Gastrocnemius medialis (tissue), 4 donors: ENCODE data around the gene DDIT4.

Source experiments
- POLR2A ChIP-seq, 2 donors: fragments of 450-650 bp; IDR thresholded peaks; one replicate each; pipeline ENCODE4 v1.6.1; 2017; ENCODE audit warnings: antibody characterized with exemption in 2 of 2, mild to moderate bottlenecking in 2 of 2, moderate library complexity in 2 of 2
- TF ChIP-seq, protein P1 (sequence below), 5 experiments: fragments of 450-650 bp in 3 of 5; fragments of 200-600 bp in 2 of 5; sonication (generic) in 2 of 5; IDR thresholded peaks in 4 of 5; conservative IDR thresholded peaks in 1 of 5; 1 replicate in 4 of 5; 2 replicates in 1 of 5; pipeline ENCODE4 v1.5.1; 2016 to 2019; ENCODE audit warnings: antibody characterized with exemption in 5 of 5, mild to moderate bottlenecking in 3 of 5, moderate library complexity in 3 of 5

DNA sequence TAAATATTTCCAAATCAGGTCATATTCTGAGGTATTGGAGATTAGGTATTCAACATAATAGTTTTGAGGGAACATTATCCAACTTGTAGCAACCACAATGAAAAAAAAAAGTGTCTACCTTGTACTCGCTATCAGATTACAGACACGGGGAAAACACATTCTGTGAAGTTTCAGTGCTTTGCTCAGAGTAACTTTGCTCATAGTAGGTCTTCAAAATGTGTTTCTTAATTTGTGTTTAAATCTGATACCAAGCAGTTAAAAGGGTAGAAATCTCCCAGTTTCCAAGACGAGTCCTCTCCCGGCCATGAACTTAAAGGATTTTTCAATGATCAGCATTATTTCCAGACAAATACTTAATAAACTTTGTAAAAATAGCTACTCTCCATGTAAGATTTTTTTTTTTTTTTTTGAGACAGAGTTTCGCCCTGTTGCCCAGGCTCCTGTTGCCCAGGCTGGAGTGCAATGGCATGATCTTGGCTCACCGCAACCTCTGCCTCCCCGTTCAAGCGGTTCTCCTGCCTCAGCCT is 39.2 kb downstream of the DDIT4 start:
- no peak for TF ChIP-seq POLR2A (IDR thresholded peaks at IDR 0.05)
- TF ChIP-seq, protein P1, sequence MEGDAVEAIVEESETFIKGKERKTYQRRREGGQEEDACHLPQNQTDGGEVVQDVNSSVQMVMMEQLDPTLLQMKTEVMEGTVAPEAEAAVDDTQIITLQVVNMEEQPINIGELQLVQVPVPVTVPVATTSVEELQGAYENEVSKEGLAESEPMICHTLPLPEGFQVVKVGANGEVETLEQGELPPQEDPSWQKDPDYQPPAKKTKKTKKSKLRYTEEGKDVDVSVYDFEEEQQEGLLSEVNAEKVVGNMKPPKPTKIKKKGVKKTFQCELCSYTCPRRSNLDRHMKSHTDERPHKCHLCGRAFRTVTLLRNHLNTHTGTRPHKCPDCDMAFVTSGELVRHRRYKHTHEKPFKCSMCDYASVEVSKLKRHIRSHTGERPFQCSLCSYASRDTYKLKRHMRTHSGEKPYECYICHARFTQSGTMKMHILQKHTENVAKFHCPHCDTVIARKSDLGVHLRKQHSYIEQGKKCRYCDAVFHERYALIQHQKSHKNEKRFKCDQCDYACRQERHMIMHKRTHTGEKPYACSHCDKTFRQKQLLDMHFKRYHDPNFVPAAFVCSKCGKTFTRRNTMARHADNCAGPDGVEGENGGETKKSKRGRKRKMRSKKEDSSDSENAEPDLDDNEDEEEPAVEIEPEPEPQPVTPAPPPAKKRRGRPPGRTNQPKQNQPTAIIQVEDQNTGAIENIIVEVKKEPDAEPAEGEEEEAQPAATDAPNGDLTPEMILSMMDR (IDR thresholded peaks at IDR 0.05 in 4 of 5, conservative IDR thresholded peaks at IDR 0.05 in 1 of 5), result no peak
